ENCODE results near the gene BCL7A. TPM values are rescaled to one million over a fixed set of nuclear protein-coding genes. Genes with fewer than 3 reads are reported as not detected.

Gene BCL7A
- total and polyA plus RNA-seq, 9 of the 15 experiments (the other 6 are each of a cell fraction or from before 2014, with no cell fraction given): 0.25 to 21.9 (median 14.9) TPM

GRCh38 chr12:122064780-122065588 lies 43.3 kb downstream of the BCL7A start (continued):
- TF ChIP-seq GABPB1 (CRISPR knock-in tag; IDR thresholded peaks at IDR 0.05) (no peak; the same call in 1 of the 2 replicates), CREB1 (IDR thresholded peaks at IDR 0.05) (no peak), CREB1 (CRISPR knock-in tag; IDR thresholded peaks at IDR 0.05) (peak; percentile 42; the same call in 1 of the 2 replicates), NFIX (CRISPR knock-in tag; IDR thresholded peaks at IDR 0.05; ENCODE audit: low read depth) (no peak), DDX20 (tag; IDR thresholded peaks at IDR 0.05; ENCODE audit: low read depth) (no peak), FOXA1 (IDR thresholded peaks at IDR 0.05; ENCODE audit: borderline replicate concordance) (no peak), ARID1B (IDR thresholded peaks at IDR 0.05) (peak; percentile 34), ZNF830 (CRISPR knock-in tag; IDR thresholded peaks at IDR 0.05) (no peak), ETV5 (CRISPR knock-in tag; IDR thresholded peaks at IDR 0.05; ENCODE audit: low read depth) (no peak), YY1 (IDR thresholded peaks at IDR 0.05; ENCODE audit: borderline replicate concordance in 1 of 3, control insufficient read depth in 1 of 3, extremely low read depth in 1 of 3, insufficient read depth in 3 of 3, insufficient read length in 1 of 3, insufficient replicate concordance in 2 of 3, low read depth in 1 of 3, low read length in 2 of 3) (peak in 1 of 3 experiments; percentile 36), BCOR (IDR thresholded peaks at IDR 0.05) (no peak), NEUROD1 (IDR thresholded peaks at IDR 0.05; ENCODE audit: borderline replicate concordance, low read depth, low read length, partially characterized antibody) (peak; percentile 15), BRF1 (IDR thresholded peaks at IDR 0.05; ENCODE audit: borderline replicate concordance, extremely low read depth, insufficient read length) (no peak), NCOA1 (IDR thresholded peaks at IDR 0.05; ENCODE audit: low read depth) (peak; percentile 14; the same call in 1 of the 2 replicates), MCM3 (IDR thresholded peaks at IDR 0.05) (no peak), NFIC (IDR thresholded peaks at IDR 0.05) (no peak), CBFA2T3 (IDR thresholded peaks at IDR 0.05) (no peak; the same call in 1 of the 2 replicates), NRF1 (conservative IDR thresholded peaks at IDR 0.05 in 1 of 2, IDR thresholded peaks at IDR 0.05 in 1 of 2) (peak in 1 of 2 experiments; percentile 66; a peak in 3 of 4 replicates), MITF (IDR thresholded peaks at IDR 0.05) (no peak), RFX1 (IDR thresholded peaks at IDR 0.05) (peak; percentile 62), E2F3 (CRISPR knock-in tag; IDR thresholded peaks at IDR 0.05) (peak; percentile 46; the same call in 1 of the 2 replicates), TCF15 (CRISPR knock-in tag; IDR thresholded peaks at IDR 0.05) (no peak), NFE2 (IDR thresholded peaks at IDR 0.05; ENCODE audit: low read depth) (peak; percentile 40), MLLT1 (IDR thresholded peaks at IDR 0.05) (peak in 1 of 2 experiments; percentile 31; a peak in 1 of 4 replicates), ETV1 (tag; conservative IDR thresholded peaks at IDR 0.05; ENCODE audit: low read depth) (0 out of 2 replicates have a peak, but pooled peaks have one; percentile 45), ZNF197 (CRISPR knock-in tag; IDR thresholded peaks at IDR 0.05; ENCODE audit: low read depth) (no peak)
